ENCODE results near the gene DLG2.

The DLG2 gene

DNA sequence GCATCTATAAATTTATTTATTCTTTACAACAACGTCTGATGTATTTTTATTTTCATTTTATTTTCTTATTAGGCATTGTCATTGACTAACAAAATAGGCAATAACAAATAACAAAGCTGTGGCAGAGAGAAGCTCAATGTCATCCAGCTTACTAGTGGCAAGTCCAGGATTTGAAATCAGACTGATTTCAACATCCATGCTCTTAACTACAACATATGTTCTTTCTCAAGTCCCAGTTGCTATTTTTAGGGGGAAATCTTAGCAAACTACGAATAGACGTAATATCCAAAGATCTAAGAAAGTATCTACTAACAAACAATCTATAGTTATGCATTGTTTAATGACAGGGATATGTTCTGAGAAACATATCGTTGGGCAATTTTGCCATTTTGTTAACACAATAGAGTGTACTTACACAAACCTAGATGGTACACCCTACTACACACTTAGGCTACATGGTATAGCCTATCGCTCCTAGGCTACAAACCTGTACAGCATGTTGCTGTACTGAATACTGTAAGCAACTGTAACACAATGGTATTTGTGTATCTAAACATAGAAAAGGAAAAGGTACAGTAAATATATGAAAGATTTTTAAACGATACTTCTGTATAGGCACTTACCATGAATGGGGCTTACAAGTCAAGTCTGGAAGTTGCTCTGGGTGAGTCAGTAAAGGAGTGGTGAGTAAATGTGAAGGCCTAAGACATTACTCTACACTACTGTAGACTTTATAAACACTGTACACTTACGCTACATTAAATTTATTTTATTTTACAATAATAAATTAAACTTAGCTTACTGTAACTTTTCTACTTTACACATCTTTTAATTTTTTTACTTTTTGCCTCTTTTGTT lies 151.3 kb downstream of the DLG2 start:
- Histone ChIP-seq H3F3A (ENCODE audit: insufficient read depth, low read length) (no peaks in the 10 kb centered on the region), H3K36me3 (replicated peaks; ENCODE audit: insufficient read depth, low read length) (no peaks in the 10 kb centered on the region), H3K27ac (ENCODE audit: low read length) (no peak overlapping the region), H3K9ac (ENCODE audit: low read length) (no peak overlapping the region), H3K79me2 (ENCODE audit: low read length) (no peaks in the 10 kb centered on the region), H4K20me1 (ENCODE audit: insufficient read depth, low read length) (no peaks in the 10 kb centered on the region), H3K4me2 (ENCODE audit: low read depth, low read length) (no peak overlapping the region), H3K27me3 (replicated peaks; ENCODE audit: insufficient read depth, low read length) (no peaks in the 10 kb centered on the region), H2AFZ (ENCODE audit: low read length) (no peak overlapping the region), H3K4me3 (ENCODE audit: low read length) (no peak overlapping the region), H3K4me1 (ENCODE audit: low read length) (no peaks in the 10 kb centered on the region), H3K9me3 (replicated peaks; ENCODE audit: insufficient read depth, low read length) (no peaks in the 10 kb centered on the region), H3K9me2 (replicated peaks; ENCODE audit: insufficient read depth, low read length) (no peaks in the 10 kb centered on the region)
- TF ChIP-seq EZH2 (optimal IDR thresholded peaks at IDR 0.05; ENCODE audit: low read depth, low read length) (no peak), EZH2phosphoT487 (IDR thresholded peaks at IDR 0.05; ENCODE audit: low read length) (no peak)
- TF ChIP-seq, protein P1, sequence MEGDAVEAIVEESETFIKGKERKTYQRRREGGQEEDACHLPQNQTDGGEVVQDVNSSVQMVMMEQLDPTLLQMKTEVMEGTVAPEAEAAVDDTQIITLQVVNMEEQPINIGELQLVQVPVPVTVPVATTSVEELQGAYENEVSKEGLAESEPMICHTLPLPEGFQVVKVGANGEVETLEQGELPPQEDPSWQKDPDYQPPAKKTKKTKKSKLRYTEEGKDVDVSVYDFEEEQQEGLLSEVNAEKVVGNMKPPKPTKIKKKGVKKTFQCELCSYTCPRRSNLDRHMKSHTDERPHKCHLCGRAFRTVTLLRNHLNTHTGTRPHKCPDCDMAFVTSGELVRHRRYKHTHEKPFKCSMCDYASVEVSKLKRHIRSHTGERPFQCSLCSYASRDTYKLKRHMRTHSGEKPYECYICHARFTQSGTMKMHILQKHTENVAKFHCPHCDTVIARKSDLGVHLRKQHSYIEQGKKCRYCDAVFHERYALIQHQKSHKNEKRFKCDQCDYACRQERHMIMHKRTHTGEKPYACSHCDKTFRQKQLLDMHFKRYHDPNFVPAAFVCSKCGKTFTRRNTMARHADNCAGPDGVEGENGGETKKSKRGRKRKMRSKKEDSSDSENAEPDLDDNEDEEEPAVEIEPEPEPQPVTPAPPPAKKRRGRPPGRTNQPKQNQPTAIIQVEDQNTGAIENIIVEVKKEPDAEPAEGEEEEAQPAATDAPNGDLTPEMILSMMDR (IDR thresholded peaks at IDR 0.05; ENCODE audit: low read length): no peak
- no peak for DNase-seq

DNA sequence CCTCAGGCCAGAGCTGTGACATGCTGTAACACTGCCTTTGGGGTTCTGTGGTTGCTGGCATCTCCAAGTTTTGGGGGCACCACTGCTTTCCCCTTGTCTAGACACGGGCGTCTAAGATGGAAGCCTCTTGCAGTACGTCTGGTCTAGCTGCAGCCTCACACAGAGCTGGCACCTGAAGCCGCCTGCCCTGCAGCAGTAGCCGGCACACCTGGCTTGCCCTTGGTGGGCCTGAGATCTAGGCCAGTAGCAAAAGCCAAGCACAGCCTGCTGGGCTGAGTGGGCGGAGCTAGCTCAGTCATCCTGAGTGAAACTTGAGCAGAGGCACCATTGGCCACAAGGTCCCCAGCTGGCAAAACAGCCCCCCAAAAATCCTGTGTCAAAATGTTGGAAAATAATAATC lies 154.2 kb downstream of the DLG2 start:
- H3K27me3 ChIP-seq (replicated peaks; ENCODE audit: insufficient read depth, low read length): no peaks in the 10 kb centered on the region
- no peak overlapping the region for H3K4me3 ChIP-seq (ENCODE audit: low read length)
- no peak overlapping the region for H2AFZ ChIP-seq (ENCODE audit: low read length)
- H3K79me2 ChIP-seq (ENCODE audit: low read length): no peaks in the 10 kb centered on the region
- no peak for DNase-seq
- H3K9ac ChIP-seq (ENCODE audit: low read length): no peak overlapping the region
- H3K36me3 ChIP-seq (replicated peaks; ENCODE audit: insufficient read depth, low read length): no peaks in the 10 kb centered on the region
- no peaks in the 10 kb centered on the region for H4K20me1 ChIP-seq (ENCODE audit: insufficient read depth, low read length)
- no peak overlapping the region for H3K4me2 ChIP-seq (ENCODE audit: low read depth, low read length)
- no peaks in the 10 kb centered on the region for H3K4me1 ChIP-seq (ENCODE audit: low read length)
- no peaks in the 10 kb centered on the region for H3K9me3 ChIP-seq (replicated peaks; ENCODE audit: insufficient read depth, low read length)
- H3F3A ChIP-seq (ENCODE audit: insufficient read depth, low read length): no peaks in the 10 kb centered on the region
- H3K27ac ChIP-seq (ENCODE audit: low read length): no peak overlapping the region
- TF ChIP-seq, protein P1 (IDR thresholded peaks at IDR 0.05; ENCODE audit: low read length): no peak
- TF ChIP-seq EZH2 (optimal IDR thresholded peaks at IDR 0.05; ENCODE audit: low read depth, low read length) (no peak), EZH2phosphoT487 (IDR thresholded peaks at IDR 0.05; ENCODE audit: low read length) (no peak)
- no peaks in the 10 kb centered on the region for H3K9me2 ChIP-seq (replicated peaks; ENCODE audit: insufficient read depth, low read length)

DNA sequence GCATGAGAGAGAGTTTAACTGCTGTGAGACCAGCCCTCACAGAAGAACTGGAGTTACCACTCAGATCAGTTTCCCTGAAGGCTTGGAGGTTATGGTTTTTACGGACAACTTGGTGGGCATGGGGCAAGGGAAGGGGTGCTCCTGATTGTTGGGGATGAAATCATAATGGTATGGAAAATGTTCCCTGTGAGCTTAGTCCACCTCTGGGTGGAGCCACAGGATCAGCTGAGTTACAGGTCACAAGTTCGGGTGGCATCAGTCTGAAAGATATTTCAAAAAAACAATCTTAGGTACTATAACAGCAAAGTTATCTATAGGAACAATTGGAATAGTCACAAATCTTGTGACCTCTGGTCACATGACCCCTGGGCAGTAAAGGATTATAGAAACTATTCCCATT lies 162.9 kb downstream of the DLG2 start:
- TF ChIP-seq EZH2phosphoT487 (IDR thresholded peaks at IDR 0.05; ENCODE audit: low read length) (no peak), EZH2 (optimal IDR thresholded peaks at IDR 0.05; ENCODE audit: low read depth, low read length) (no peak)
- TF ChIP-seq, protein P1 (IDR thresholded peaks at IDR 0.05; ENCODE audit: low read length): no peak
- DNase-seq: no peak

More for the DNA sequence above, 162.9 kb downstream of the DLG2 start:
- Histone ChIP-seq H3K4me1 (ENCODE audit: low read length) (no peaks in the 10 kb centered on the region), H3K9me3 (replicated peaks; ENCODE audit: insufficient read depth, low read length) (no peaks in the 10 kb centered on the region), H3K36me3 (replicated peaks; ENCODE audit: insufficient read depth, low read length) (no peaks in the 10 kb centered on the region), H3K4me3 (ENCODE audit: low read length) (no peak overlapping the region), H3K79me2 (ENCODE audit: low read length) (no peaks in the 10 kb centered on the region), H3K27ac (ENCODE audit: low read length) (no peak overlapping the region), H3F3A (ENCODE audit: insufficient read depth, low read length) (no peaks in the 10 kb centered on the region), H3K9ac (ENCODE audit: low read length) (no peak overlapping the region), H4K20me1 (ENCODE audit: insufficient read depth, low read length) (no peaks in the 10 kb centered on the region), H2AFZ (ENCODE audit: low read length) (no peak overlapping the region), H3K4me2 (ENCODE audit: low read depth, low read length) (no peak overlapping the region), H3K9me2 (replicated peaks; ENCODE audit: insufficient read depth, low read length) (no peaks in the 10 kb centered on the region), H3K27me3 (replicated peaks; ENCODE audit: insufficient read depth, low read length) (no peaks in the 10 kb centered on the region)

All from MM.1S (cell line).